ENCODE results near the gene TMEM245. TPM values are rescaled to one million over a fixed set of nuclear protein-coding genes. Genes with fewer than 3 reads are reported as not detected.

TMEM245 gene
- total and polyA plus RNA-seq, 11 donors: 16.7 to 174 (median 99.6) TPM

GRCh38 chr9:109094268-109094667, 25.5 kb downstream of the TMEM245 start:
- H3K27ac ChIP-seq: peak overlapping the region in 8 of 12 donors; percentile 22 to 88 (median 80)
- no peak overlapping the region for H3K4me3 ChIP-seq
- TF ChIP-seq POLR2A (IDR thresholded peaks at IDR 0.05): no peak
- no peak for TF ChIP-seq CTCF (IDR thresholded peaks at IDR 0.05)
- H3K4me1 ChIP-seq: peaks cover 12 to 69% (median 42%) of the 10 kb centered on the region in 12 donors
- DNase-seq (no peak), ATAC-seq (no peak)
- WGBS, 4 donors: 56 to 82% (median 60%) methylated on average over 6 of the region's 6 CpGs
- no peaks in the 10 kb centered on the region for H3K27me3 ChIP-seq
- no peaks in the 10 kb centered on the region for H3K9me3 ChIP-seq
- peaks cover 0 to 58% (median 39%) of the 10 kb centered on the region in 9 donors for H3K36me3 ChIP-seq
- intact Hi-C loops (cut with DNase I): loop anchor here in 1 of 10 donors (5.0 kb wide), 1 partner anchor 223 kb away; no protein-coding TSS in a partner anchor

GRCh38 chr9:109092587-109092986, 27.2 kb downstream of the TMEM245 start:
- intact Hi-C loops (cut with DNase I): loop anchor here in 1 of 10 donors (5.0 kb wide), 1 partner anchor 225 kb away; no protein-coding TSS in a partner anchor
- Histone ChIP-seq H3K27me3 (no peaks in the 10 kb centered on the region), H3K9me3 (no peaks in the 10 kb centered on the region), H3K4me3 (no peak overlapping the region), H3K36me3 (peaks cover 0 to 74% (median 55%) of the 10 kb centered on the region in 9 donors), H3K4me1 (peaks cover 0 to 52% (median 25%) of the 10 kb centered on the region in 12 donors), H3K27ac (peak overlapping the region in 5 of 12 donors; percentile 2 to 31 (median 27))
- TF ChIP-seq POLR2A (IDR thresholded peaks at IDR 0.05) (no peak), CTCF (IDR thresholded peaks at IDR 0.05) (no peak)
- 27 to 57% (median 37%) methylated on average over 1 of the region's 1 CpG for WGBS, 4 donors
- DNase-seq: no peak
- ATAC-seq: peak; percentile 38 to 55 (median 47)

GRCh38 chr9:109092051-109092580, 27.6 kb downstream of the TMEM245 start:
- H3K9me3 ChIP-seq: no peaks in the 10 kb centered on the region
- DNase-seq (no peak), ATAC-seq (no peak)
- peaks cover 0 to 79% (median 60%) of the 10 kb centered on the region in 9 donors for H3K36me3 ChIP-seq
- peak overlapping the region in 6 of 12 donors; percentile 2 to 31 (median 17) for H3K27ac ChIP-seq
- no peaks in the 10 kb centered on the region for H3K27me3 ChIP-seq
- TF ChIP-seq POLR2A (IDR thresholded peaks at IDR 0.05) (no peak), CTCF (IDR thresholded peaks at IDR 0.05) (no peak)
- intact Hi-C loops (cut with DNase I): loop anchor here in 1 of 10 donors (5.0 kb wide), 1 partner anchor 225 kb away; no protein-coding TSS in a partner anchor
- H3K4me3 ChIP-seq: no peak overlapping the region
- H3K4me1 ChIP-seq: peaks cover 0 to 48% (median 21%) of the 10 kb centered on the region in 12 donors

GRCh38 chr9:109088221-109088620, 31.5 kb downstream of the TMEM245 start:
- no peak for ATAC-seq
- no peaks in the 10 kb centered on the region for H3K9me3 ChIP-seq
- peaks cover 0 to 100% (median 91%) of the 10 kb centered on the region in 9 donors for H3K36me3 ChIP-seq
- TF ChIP-seq CTCF (IDR thresholded peaks at IDR 0.05) (no peak), POLR2A (IDR thresholded peaks at IDR 0.05) (no peak)
- H3K27me3 ChIP-seq: no peaks in the 10 kb centered on the region
- H3K4me1 ChIP-seq: peaks cover 0 to 14% (median 7%) of the 10 kb centered on the region in 12 donors
- 97 to 99% (median 98%) methylated on average over 7 of the region's 7 CpGs for WGBS, 4 donors
- no peak for DNase-seq
- no peak overlapping the region for H3K27ac ChIP-seq
- H3K4me3 ChIP-seq: no peak overlapping the region
- intact Hi-C loops (cut with DNase I): loop anchor here in 1 of 10 donors (5.0 kb wide), 1 partner anchor 36 kb away; no protein-coding TSS in a partner anchor
